MM.1S (cell line): ENCODE measurements around the gene ZNF444.

Experiments used
- CTCF ChIP-seq: fragments of 300-600 bp; sonication (generic); IDR thresholded peaks from 2 replicates; pipeline ENCODE4 v1.5.1; 2016; ENCODE audit warnings: antibody characterized with exemption, low read length, mixed read lengths
- EZH2 ChIP-seq: fragments of 300-600 bp; sonication (generic); optimal IDR thresholded peaks from 2 replicates; pipeline ENCODE3; 2017; ENCODE audit warnings: low read depth, mild to moderate bottlenecking, antibody characterized with exemption, low read length, mixed read lengths

GRCh38 chr19:56167064-56167578, 26.0 kb downstream of the ZNF444 start:
- TF ChIP-seq EZH2 (no peak), CTCF (no peak)
